Stimulated activated CD8-positive, alpha-beta memory T cell treated with anti-CD3 and anti-CD28 coated beads, Interleukin-15, amount 100 ng/mL, for 24 hours (primary cell): ENCODE measurements around the gene HLA-DRA.

Experiments used
- DNase-seq: peaks from one replicate; pipeline ENCODE4 v3.0.0-alpha.2; 2020; ENCODE audit warnings: low read depth

Gene HLA-DRA

DNA sequence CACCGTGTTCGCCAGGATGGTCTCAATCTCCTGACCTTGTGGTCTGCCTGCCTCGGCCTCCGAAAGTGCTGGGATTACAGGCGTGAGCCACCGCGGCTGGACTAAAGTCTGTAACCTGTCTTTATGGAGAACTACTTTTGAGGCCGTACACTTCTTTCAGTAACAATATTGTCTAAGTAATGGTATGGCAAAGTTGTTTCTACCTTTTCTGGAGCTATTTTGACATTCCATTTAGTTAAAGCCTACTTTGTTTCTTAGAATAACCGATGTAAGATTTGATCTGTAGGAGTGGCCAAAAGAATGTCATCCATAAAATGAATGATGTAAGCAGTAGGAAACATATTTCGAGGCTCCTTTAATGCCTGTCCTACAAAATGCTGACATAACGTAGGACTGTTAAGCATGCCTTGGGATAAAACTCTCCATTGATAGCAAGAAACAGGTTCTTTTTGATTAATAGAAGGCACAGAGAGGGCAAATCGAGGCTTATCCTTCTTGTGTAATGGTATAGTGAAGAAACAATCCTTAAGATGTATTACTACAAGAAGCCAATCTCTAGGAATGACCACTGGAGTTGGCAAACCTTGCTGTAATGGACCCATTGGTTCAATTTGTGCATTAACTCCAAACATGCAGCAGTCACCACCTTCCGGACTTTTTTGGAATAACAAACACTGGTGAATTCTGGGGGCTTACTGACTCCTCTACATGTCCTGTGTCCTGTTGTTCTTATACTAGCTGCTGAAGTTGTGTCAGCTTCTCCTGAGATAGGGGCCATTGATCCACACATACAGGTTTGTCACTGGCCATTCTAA is 35.9 kb downstream of the HLA-DRA start:
- DNase-seq: no peak

DNA sequence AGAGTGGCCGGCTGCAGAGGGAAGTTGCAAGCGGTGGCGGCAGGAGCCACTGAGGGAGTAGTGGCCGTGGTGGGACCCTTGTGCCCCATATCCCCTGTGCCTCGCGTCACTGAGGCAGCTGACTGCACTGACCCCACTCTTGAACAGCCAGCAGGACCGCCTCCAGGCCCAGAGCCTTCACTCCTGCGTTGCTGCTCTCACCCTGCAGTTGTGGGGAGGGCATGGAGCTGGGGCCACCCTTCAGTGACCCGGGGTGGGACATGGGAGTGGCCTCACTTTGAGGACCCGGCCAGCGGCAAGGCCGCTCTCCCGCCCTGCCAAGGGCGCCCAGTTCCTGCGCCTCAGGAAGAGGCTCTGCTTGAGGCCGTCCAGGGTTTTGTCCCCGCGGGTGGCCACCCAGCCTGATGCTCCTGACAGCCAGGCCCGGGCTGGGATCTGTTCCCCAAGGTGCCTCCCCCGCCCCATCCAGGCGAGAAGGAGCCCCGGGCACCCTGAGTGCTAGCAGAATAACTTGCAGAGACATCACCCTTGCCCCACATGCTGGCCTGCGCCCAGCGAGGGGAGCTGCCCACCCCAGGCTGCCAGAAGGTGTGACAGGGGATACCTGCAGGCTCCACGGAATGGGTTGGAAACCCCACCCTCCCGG is 44.4 kb downstream of the HLA-DRA start:
- no peak for DNase-seq

DNA sequence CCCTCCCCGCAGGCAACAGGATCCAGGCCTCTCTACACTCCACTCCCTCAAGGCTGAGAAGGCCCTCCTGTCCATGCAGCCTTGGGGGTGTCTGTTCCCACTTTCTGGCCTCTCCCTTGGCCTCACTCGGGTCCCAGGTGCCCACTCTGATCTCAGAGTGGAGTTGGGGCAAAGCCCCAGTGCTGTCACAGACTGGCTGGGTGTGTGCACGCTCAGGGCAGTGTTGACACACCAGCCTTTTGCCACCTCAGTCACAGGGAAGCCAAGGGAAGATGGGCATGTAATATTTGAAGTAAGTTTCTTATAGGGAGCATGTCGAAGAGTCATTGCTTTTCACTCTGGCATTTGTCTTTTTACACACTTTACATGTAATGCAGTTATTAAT is 44.9 kb downstream of the HLA-DRA start:
- no peak for DNase-seq

DNA sequence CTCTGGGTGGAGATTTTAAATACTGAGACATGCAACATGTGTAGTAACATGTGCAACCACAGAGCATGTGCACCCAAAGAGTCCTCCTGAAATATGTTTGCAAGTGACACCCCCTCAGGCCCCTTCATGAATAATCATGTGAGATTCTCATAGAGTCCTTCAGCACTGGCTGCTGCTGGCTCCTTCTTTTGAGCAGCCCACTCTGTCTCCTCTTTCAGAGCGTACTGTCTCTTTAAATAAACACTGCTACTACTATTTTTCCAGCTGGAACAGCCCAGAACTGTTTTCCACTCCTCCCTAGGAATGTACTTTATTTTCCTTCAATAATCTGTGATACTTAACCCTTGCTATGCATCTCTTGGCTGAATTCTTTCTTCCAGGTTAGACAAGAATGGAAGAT is 48.4 kb downstream of the HLA-DRA start:
- no peak for DNase-seq

DNA sequence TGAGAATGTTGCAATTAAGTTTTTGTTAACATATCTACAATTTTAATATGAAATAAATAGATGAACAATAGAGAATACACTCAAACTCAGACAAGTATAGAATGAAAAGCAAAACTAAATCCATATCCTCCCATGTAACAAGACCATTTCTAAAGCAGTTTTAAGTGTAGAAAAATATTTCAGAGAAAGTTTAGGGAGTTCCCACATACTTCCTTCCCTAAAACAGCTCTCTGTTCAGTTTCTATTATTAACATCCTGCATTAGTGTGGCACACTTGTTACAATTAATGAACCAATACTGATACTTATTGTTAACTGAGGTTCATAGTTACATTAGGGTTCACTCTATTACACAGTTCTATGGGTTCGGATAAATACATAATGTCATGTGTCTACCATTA is 52.0 kb downstream of the HLA-DRA start:
- DNase-seq: no peak

DNA sequence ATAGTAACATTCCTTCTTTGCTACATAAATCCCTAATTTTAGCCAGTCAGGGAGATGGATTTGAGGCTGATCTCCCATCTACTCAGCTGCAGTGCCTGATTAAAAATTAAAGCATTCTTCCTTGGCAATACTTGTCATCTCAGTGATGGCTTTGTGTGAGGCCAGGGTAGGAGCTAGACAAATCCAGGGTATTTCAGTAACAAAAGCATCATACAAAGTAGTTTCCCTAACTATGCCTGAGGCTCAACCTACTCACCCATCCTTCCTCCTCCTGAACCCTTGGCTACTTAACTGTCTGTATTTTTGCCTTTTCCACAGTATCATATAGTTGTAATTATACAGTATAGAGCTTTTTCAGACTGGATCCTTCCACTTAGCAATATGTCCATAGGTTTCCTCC is 52.7 kb downstream of the HLA-DRA start:
- DNase-seq: no peak
